Ascending aorta (tissue), 2 donors: Measurements from ENCODE around the gene HAUS7. TPM values are rescaled to one million over a fixed set of nuclear protein-coding genes. Genes with fewer than 3 reads are reported as not detected.

Experiments
- DNase-seq, 2 donors: peaks; one replicate each; pipeline ENCODE4 v3.0.0-alpha.2; 2019; ENCODE audit warnings: low spot score in 2 of 2
- H3K27ac ChIP-seq, 2 donors: fragments of 200-600 bp; sonication (generic); one replicate each; pipeline ENCODE4 v1.5.1; 2016 to 2017; ENCODE audit warnings: mild to moderate bottlenecking in 1 of 2
- H3K27me3 ChIP-seq: fragments of 200-600 bp; sonication (generic); one replicate; pipeline ENCODE4 v1.5.1; 2017
- H3K36me3 ChIP-seq, 2 donors: fragments of 200-600 bp; sonication (generic); one replicate each; pipeline ENCODE4 v1.5.1; 2016
- H3K4me1 ChIP-seq, 2 donors: fragments of 200-600 bp; sonication (generic); one replicate each; pipeline ENCODE4 v1.5.1; 2016 to 2017; ENCODE audit warnings: mild to moderate bottlenecking in 1 of 2
- H3K4me3 ChIP-seq, 2 donors: fragments of 200-600 bp; sonication (generic); one replicate each; pipeline ENCODE4 v1.5.1; 2016 to 2017; ENCODE audit warnings: mild to moderate bottlenecking in 1 of 2
- H3K9me3 ChIP-seq, 2 donors: fragments of 200-600 bp; sonication (generic); one replicate each; pipeline ENCODE4 v1.5.1; 2016
- intact Hi-C: fragments of 100-400 bp; cut with DNase I; formaldehyde crosslinking; loops from one replicate; pipeline ENCODE4 v1.15.1; 2023
- total RNA-seq: library from RNA; depleted of rRNA; stranded (reverse); fragments of >200 nt; gene quantifications from one replicate; pipeline ENCODE4 v1.1.0, GENCODE V29; 2016
- TF ChIP-seq, protein P1 (sequence below), 3 experiments: fragments of 200-600 bp in 2 of 3; fragments of 450-650 bp in 1 of 3; sonication (generic) in 2 of 3; IDR thresholded peaks; one replicate each; pipeline ENCODE4 v1.5.1; 2016 to 2019; ENCODE audit warnings: antibody characterized with exemption in 3 of 3, mild to moderate bottlenecking in 1 of 3, moderate library complexity in 1 of 3

HAUS7 gene
- total RNA-seq, 1 donor from 2014 or later = 22.5 TPM

DNA sequence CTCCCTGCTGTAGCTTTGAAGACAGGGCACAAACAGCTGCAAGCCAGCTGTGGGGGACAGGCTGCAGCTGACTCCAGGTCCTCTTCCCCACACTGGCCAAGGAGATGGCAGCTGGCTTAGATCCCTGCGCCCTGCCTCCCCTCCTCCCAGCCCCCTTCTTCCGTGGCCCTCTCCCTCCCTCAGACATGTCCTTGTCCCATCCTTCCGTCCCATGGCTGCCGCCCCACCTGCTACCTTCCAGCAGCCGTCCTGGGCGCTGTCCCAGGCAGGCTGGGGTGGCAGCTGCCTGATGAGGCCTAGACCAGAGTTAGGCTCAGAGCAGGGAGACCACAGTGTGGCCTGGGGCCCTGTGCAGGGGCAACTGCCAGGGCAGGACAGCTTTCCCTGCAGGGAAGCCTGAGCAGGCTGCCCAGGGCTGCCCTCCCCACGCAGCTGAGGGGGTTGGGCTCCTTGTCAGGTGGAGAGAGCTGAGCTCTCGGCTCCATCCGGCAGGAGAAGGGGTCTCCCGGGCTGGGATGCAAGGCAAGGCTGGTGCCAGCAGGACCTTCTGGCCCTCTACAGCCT lies 21.1 kb upstream of the HAUS7 start:
- TF ChIP-seq, protein P1, sequence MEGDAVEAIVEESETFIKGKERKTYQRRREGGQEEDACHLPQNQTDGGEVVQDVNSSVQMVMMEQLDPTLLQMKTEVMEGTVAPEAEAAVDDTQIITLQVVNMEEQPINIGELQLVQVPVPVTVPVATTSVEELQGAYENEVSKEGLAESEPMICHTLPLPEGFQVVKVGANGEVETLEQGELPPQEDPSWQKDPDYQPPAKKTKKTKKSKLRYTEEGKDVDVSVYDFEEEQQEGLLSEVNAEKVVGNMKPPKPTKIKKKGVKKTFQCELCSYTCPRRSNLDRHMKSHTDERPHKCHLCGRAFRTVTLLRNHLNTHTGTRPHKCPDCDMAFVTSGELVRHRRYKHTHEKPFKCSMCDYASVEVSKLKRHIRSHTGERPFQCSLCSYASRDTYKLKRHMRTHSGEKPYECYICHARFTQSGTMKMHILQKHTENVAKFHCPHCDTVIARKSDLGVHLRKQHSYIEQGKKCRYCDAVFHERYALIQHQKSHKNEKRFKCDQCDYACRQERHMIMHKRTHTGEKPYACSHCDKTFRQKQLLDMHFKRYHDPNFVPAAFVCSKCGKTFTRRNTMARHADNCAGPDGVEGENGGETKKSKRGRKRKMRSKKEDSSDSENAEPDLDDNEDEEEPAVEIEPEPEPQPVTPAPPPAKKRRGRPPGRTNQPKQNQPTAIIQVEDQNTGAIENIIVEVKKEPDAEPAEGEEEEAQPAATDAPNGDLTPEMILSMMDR (IDR thresholded peaks at IDR 0.05) = no peak
- intact Hi-C loops = no loop called here
- Histone ChIP-seq H3K27me3 (no peaks in the 10 kb centered on the region), H3K9me3 (no peaks in the 10 kb centered on the region), H3K4me1 (peaks cover 9 to 40% of the 10 kb centered on the region in 2 donors), H3K36me3 (no peaks in the 10 kb centered on the region), H3K27ac (peak overlapping the region; percentile 76 to 87), H3K4me3 (no peak overlapping the region)
- DNase-seq = no peak

DNA sequence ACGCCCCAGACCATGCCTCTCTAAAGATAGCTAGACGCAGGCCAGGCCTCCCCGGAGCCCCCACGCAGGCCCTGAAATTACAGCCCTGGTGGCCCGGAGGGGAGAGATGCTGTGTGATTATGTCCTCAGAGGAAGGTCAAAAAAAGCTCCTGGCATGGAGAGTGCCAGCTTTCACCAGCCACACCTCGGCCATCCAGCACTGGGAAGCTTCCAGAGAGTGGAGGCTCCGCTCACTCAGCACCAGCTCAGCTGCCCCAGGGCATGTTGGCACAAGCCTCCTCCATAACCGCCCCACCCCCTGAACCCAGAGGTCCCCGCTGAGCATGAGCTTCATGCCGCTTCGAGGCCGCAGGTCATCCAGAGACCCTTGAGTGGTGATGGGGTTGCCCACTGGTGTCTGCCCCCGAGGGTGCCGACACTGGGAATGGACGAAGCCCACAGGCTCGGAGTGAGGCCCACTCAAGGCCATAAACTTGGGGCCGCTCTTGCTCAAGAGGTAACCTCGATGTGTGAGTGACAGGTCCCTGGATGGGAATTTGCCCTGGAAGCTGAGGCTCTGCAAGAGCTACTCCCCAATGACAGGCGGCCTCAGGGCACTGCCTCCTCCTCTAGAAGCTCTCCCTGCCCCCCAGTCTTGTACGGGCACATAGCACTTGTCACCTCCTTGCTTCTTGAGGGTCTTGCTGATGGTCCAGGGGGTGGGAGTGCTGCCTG lies 20.0 kb upstream of the HAUS7 start:
- H3K27me3 ChIP-seq = no peaks in the 10 kb centered on the region
- H3K4me1 ChIP-seq = peaks cover 12 to 40% of the 10 kb centered on the region in 2 donors
- no peaks in the 10 kb centered on the region for H3K9me3 ChIP-seq
- DNase-seq = no peak
- H3K36me3 ChIP-seq = no peaks in the 10 kb centered on the region
- H3K27ac ChIP-seq = peak overlapping the region; percentile 87 to 94
- H3K4me3 ChIP-seq = no peak overlapping the region
- TF ChIP-seq, protein P1 (IDR thresholded peaks at IDR 0.05) = no peak
- intact Hi-C loops = no loop called here

DNA sequence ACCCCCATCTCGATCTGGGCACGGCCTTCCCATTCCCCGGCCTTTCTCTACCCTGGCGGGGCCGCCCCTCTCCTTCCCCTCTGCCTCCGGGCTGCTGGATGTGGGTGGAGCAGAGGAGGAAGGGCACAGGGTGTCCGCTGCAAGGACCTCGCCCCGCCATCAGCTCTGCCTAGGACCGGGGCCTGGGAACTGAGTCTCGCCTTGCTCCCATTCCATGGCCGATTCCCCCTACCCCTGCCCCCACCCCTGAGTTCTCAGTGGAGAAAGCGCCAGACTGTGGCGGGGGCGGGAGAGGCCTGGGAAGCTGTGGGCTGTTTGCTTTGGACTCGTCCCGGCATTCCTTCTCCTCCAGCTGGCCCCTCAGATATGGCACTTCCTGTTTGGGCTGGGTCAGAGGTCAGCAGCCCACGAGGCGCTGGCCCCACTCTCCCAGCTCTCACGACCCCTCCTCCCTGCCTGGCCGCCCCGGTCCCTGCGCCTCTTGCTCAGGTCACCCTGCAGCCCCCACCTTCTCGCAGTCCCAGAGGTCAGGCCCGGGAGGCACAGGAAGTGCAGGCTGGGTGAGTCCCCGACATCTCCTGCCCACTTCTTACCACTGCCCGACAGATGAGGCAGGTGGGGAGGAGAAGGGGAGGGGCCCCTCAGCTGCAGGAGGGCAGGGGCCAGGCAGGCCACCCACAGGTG lies 18.0 kb upstream of the HAUS7 start:
- TF ChIP-seq, protein P1 (IDR thresholded peaks at IDR 0.05) = no peak
- peak in 1 of 2 donors; percentile 86 for DNase-seq
- H3K27me3 ChIP-seq = no peaks in the 10 kb centered on the region
- H3K4me3 ChIP-seq = peak overlapping the region in 1 of 2 donors; percentile 36
- intact Hi-C loops = no loop called here
- no peaks in the 10 kb centered on the region for H3K36me3 ChIP-seq
- H3K27ac ChIP-seq = peak overlapping the region; percentile 87 to 94
- H3K9me3 ChIP-seq = no peaks in the 10 kb centered on the region
- H3K4me1 ChIP-seq = peaks cover 6 to 54% of the 10 kb centered on the region in 2 donors

DNA sequence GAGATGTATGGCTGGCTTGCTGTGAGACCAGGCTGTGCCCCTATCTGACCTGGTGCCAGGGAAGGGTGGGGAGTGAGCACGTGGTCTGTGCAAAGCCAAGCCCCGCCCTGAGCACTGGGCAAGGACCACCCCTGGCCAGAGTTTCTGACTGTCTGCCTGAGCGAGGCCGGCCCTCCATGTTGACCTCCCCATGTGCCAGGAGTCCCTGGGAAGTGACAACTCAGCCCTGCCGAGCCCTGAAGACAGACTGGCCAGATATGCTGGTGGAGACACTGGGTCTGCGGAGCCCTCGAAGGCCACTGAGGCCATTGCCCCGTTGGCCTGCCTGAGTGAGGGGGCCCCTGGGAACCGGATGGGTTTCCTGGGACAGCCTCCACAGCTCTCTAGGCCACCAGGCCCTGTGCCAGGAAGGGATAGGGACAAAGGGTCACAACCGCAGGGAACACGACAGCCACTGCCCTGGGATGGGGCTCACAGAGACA lies 17.3 kb upstream of the HAUS7 start:
- intact Hi-C loops = loop anchor here (1.0 kb wide), 1 partner anchor 9 kb away; no protein-coding TSS in a partner anchor
- H3K27ac ChIP-seq = peak overlapping the region; percentile 87 to 94
- peak; percentile 56 to 90 for DNase-seq
- no peaks in the 10 kb centered on the region for H3K27me3 ChIP-seq
- peak overlapping the region in 1 of 2 donors; percentile 36 for H3K4me3 ChIP-seq
- TF ChIP-seq, protein P1 (IDR thresholded peaks at IDR 0.05) = no peak
- no peaks in the 10 kb centered on the region for H3K36me3 ChIP-seq
- H3K9me3 ChIP-seq = no peaks in the 10 kb centered on the region
- H3K4me1 ChIP-seq = peaks cover 6 to 53% of the 10 kb centered on the region in 2 donors

DNA sequence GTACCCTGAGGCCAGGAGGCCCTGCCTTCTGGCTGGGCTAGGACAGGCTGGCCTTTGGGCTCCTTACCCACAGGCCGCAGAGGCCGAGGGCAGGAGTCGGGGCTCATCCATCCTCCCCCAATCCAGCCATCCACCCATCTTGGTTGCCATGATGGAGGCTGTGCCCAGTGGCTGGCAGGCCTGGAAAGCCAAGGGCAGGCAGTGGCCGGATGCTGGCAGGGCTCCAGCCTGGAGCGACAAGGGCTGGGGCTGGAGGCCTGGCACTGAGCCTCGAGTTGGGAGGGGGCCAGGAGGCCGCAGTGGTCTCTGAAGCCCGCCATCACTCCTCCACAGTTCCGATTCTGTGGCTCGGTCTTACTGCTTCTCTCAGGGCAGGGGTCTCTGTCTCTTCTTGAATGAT lies 15.8 kb upstream of the HAUS7 start:
- Histone ChIP-seq H3K27me3 (no peaks in the 10 kb centered on the region), H3K4me1 (peaks cover 3 to 49% of the 10 kb centered on the region in 2 donors), H3K36me3 (no peaks in the 10 kb centered on the region), H3K27ac (peak overlapping the region; percentile 87 to 94), H3K4me3 (peak overlapping the region in 1 of 2 donors; percentile 36), H3K9me3 (no peaks in the 10 kb centered on the region)
- no peak for DNase-seq
- TF ChIP-seq, protein P1 (IDR thresholded peaks at IDR 0.05) = no peak
- intact Hi-C loops = no loop called here
